ENCODE results near the gene PLA2G4B. TPM values are rescaled to one million over a fixed set of nuclear protein-coding genes. Genes with fewer than 3 reads are reported as not detected.

The PLA2G4B gene
- polyA plus RNA-seq, 6 donors from 2014 or later, result 0.45 to 1.5 (median 0.48) TPM; not detected in 2

GRCh38 chr15:41886741-41887140 is 48.1 kb downstream of the PLA2G4B start:
- Mint-ChIP-seq H3K27me3 (peaks cover 0 to 6% (median 0%) of the 10 kb centered on the region in 3 donors), H3K9me3 (peaks cover 0 to 4% (median 0%) of the 10 kb centered on the region in 7 donors), H3K4me3 (no peak overlapping the region), H3K36me3 (no peaks in the 10 kb centered on the region), H3K27ac (peak overlapping the region in 1 of 6 donors; percentile 71), H3K4me1 (peaks cover 28 to 50% (median 43%) of the 10 kb centered on the region in 3 donors)
- DNase-seq, result no peak
- no peak for ATAC-seq (ENCODE audit: low read depth in 2 of 2)

GRCh38 chr15:41887161-41887560 is 48.5 kb downstream of the PLA2G4B start:
- Mint-ChIP-seq H3K27ac (peak overlapping the region in 4 of 6 donors; percentile 27 to 71 (median 62)), H3K9me3 (peaks cover 0 to 4% (median 0%) of the 10 kb centered on the region in 7 donors), H3K36me3 (no peaks in the 10 kb centered on the region), H3K4me1 (peaks cover 29 to 50% (median 47%) of the 10 kb centered on the region in 3 donors), H3K4me3 (peak overlapping the region in 5 of 8 donors; percentile 25 to 44 (median 36)), H3K27me3 (peaks cover 0 to 6% (median 0%) of the 10 kb centered on the region in 3 donors)
- DNase-seq (no peak), ATAC-seq (ENCODE audit: low read depth in 2 of 2) (no peak)

- Mint-ChIP-seq H3K27ac (peak overlapping the region in 3 of 6 donors; percentile 59 to 78 (median 60)), H3K36me3 (no peaks in the 10 kb centered on the region)
Observed at GRCh38 chr15:41887893-41888292, 49.2 kb downstream of the PLA2G4B start.

GRCh38 chr15:41888662-41889253 is 50.1 kb downstream of the PLA2G4B start:
- no peak for DNase-seq
- peaks cover 0 to 4% (median 0%) of the 10 kb centered on the region in 7 donors for H3K9me3 Mint-ChIP-seq
- H3K4me1 Mint-ChIP-seq, result peaks cover 34 to 56% (median 55%) of the 10 kb centered on the region in 3 donors
- H3K27ac Mint-ChIP-seq, result peak overlapping the region in 5 of 6 donors; percentile 50 to 81 (median 60)
- H3K4me3 Mint-ChIP-seq, result peak overlapping the region in 5 of 8 donors; percentile 47 to 71 (median 50)
- no peaks in the 10 kb centered on the region for H3K36me3 Mint-ChIP-seq
- ATAC-seq (ENCODE audit: low read depth in 2 of 2), result peak; percentile 38 to 41
- H3K27me3 Mint-ChIP-seq, result no peaks in the 10 kb centered on the region

More at GRCh38 chr15:41887893-41888292, 49.2 kb downstream of the PLA2G4B start:
- ATAC-seq (ENCODE audit: low read depth in 2 of 2) (no peak), DNase-seq (no peak)
- Mint-ChIP-seq H3K9me3 (peaks cover 0 to 4% (median 0%) of the 10 kb centered on the region in 7 donors), H3K4me1 (peaks cover 33 to 53% (median 52%) of the 10 kb centered on the region in 3 donors), H3K4me3 (peak overlapping the region in 4 of 8 donors; percentile 34 to 66 (median 48)), H3K27me3 (no peaks in the 10 kb centered on the region)

- Mint-ChIP-seq H3K36me3 (no peaks in the 10 kb centered on the region), H3K27ac (peak overlapping the region in 2 of 6 donors; percentile 29 to 47), H3K27me3 (no peaks in the 10 kb centered on the region), H3K4me1 (peaks cover 38 to 69% (median 65%) of the 10 kb centered on the region in 3 donors), H3K9me3 (peaks cover 0 to 4% (median 0%) of the 10 kb centered on the region in 7 donors), H3K4me3 (peak overlapping the region in 2 of 8 donors; percentile 21 to 44)
- ATAC-seq (ENCODE audit: low read depth in 2 of 2) (no peak), DNase-seq (no peak)
Observed at GRCh38 chr15:41890050-41890690, 51.5 kb downstream of the PLA2G4B start.

GRCh38 chr15:41891226-41891625 is 52.6 kb downstream of the PLA2G4B start:
- no peak for ATAC-seq (ENCODE audit: low read depth in 2 of 2)
- DNase-seq, result no peak
- Mint-ChIP-seq H3K36me3 (no peaks in the 10 kb centered on the region), H3K27ac (peak overlapping the region in 2 of 6 donors; percentile 37 to 42), H3K4me3 (peak overlapping the region in 1 of 8 donors; percentile 25), H3K4me1 (peaks cover 40 to 73% (median 71%) of the 10 kb centered on the region in 3 donors), H3K9me3 (peaks cover 0 to 4% (median 0%) of the 10 kb centered on the region in 7 donors), H3K27me3 (no peaks in the 10 kb centered on the region)

GRCh38 chr15:41891946-41892345 is 53.3 kb downstream of the PLA2G4B start:
- ATAC-seq (ENCODE audit: low read depth in 2 of 2) (no peak), DNase-seq (no peak)
- Mint-ChIP-seq H3K4me3 (peak overlapping the region in 1 of 8 donors; percentile 85), H3K27me3 (no peaks in the 10 kb centered on the region), H3K9me3 (peaks cover 0 to 4% (median 0%) of the 10 kb centered on the region in 7 donors), H3K27ac (peak overlapping the region in 4 of 6 donors; percentile 26 to 93 (median 49)), H3K4me1 (peaks cover 40 to 76% (median 71%) of the 10 kb centered on the region in 3 donors), H3K36me3 (no peaks in the 10 kb centered on the region)

- no peaks in the 10 kb centered on the region for H3K27me3 Mint-ChIP-seq
- DNase-seq (peak; percentile 33), ATAC-seq (ENCODE audit: low read depth in 2 of 2) (peak; percentile 46 to 57)
- H3K9me3 Mint-ChIP-seq, result peaks cover 0 to 4% (median 0%) of the 10 kb centered on the region in 7 donors
- H3K4me1 Mint-ChIP-seq, result peaks cover 36 to 69% (median 68%) of the 10 kb centered on the region in 3 donors
- peak overlapping the region in 5 of 6 donors; percentile 26 to 93 (median 82) for H3K27ac Mint-ChIP-seq
- peak overlapping the region in 7 of 8 donors; percentile 9 to 85 (median 64) for H3K4me3 Mint-ChIP-seq
- H3K36me3 Mint-ChIP-seq, result no peaks in the 10 kb centered on the region
Observed at GRCh38 chr15:41892621-41893421, 54.2 kb downstream of the PLA2G4B start.

- H3K9me3 Mint-ChIP-seq, result peaks cover 0 to 4% (median 0%) of the 10 kb centered on the region in 7 donors
- H3K27ac Mint-ChIP-seq, result peak within 1 kb of the TSS; percentile 49 to 96 (median 92)
- peaks cover 33 to 61% (median 60%) of the 10 kb centered on the region in 3 donors for H3K4me1 Mint-ChIP-seq
- H3K4me3 Mint-ChIP-seq, result peak within 1 kb of the TSS; percentile 55 to 89 (median 81)
- no peaks in the 10 kb centered on the region for H3K36me3 Mint-ChIP-seq
- no peaks in the 10 kb centered on the region for H3K27me3 Mint-ChIP-seq
- ATAC-seq (ENCODE audit: low read depth in 2 of 2), result no peak
- DNase-seq, result no peak
Observed at GRCh38 chr15:41893422-41894250, 55.0 kb downstream of the PLA2G4B start, which contains the start of gene SPTBN5. TSS of gene SPTBN5 (minus strand) at chr15:41894053. CDS start at chr15:41893497, 556 bp downstream.

GRCh38 chr15:41894251-41894790 is 55.7 kb downstream of the PLA2G4B start:
- Mint-ChIP-seq H3K27ac (peak overlapping the region; percentile 49 to 96 (median 88)), H3K4me1 (peaks cover 27 to 54% (median 54%) of the 10 kb centered on the region in 3 donors), H3K4me3 (peak overlapping the region in 7 of 8 donors; percentile 69 to 89 (median 81)), H3K36me3 (no peaks in the 10 kb centered on the region), H3K27me3 (no peaks in the 10 kb centered on the region), H3K9me3 (no peaks in the 10 kb centered on the region)
- ATAC-seq (ENCODE audit: low read depth in 2 of 2) (no peak), DNase-seq (no peak)

GRCh38 chr15:41894791-41895463 is 56.3 kb downstream of the PLA2G4B start:
- no peaks in the 10 kb centered on the region for H3K36me3 Mint-ChIP-seq
- H3K9me3 Mint-ChIP-seq, result no peaks in the 10 kb centered on the region
- ATAC-seq (ENCODE audit: low read depth in 2 of 2) (peak; percentile 95 to 97), DNase-seq (peak; percentile 77)
- peak overlapping the region; percentile 55 to 89 (median 81) for H3K4me3 Mint-ChIP-seq
- H3K27ac Mint-ChIP-seq, result peak overlapping the region; percentile 49 to 96 (median 91)
- peaks cover 26 to 48% (median 47%) of the 10 kb centered on the region in 3 donors for H3K4me1 Mint-ChIP-seq
- no peaks in the 10 kb centered on the region for H3K27me3 Mint-ChIP-seq

Data from naive B cell (primary cell).